Vagina (tissue), 2 donors: ENCODE data around the gene GSK3A.

Source experiments
- POLR2A ChIP-seq, 2 donors: fragments of 450-650 bp; IDR thresholded peaks; one replicate each; pipeline ENCODE4 v1.6.1; 2017; ENCODE audit warnings: antibody characterized with exemption in 2 of 2, mild to moderate bottlenecking in 2 of 2, moderate library complexity in 2 of 2
- TF ChIP-seq, protein P1 (sequence below), 3 experiments: fragments of 450-650 bp in 2 of 3; fragments of 200-600 bp in 1 of 3; sonication (generic) in 1 of 3; IDR thresholded peaks; one replicate each; pipeline ENCODE4 v1.5.1; 2017 to 2019; ENCODE audit warnings: antibody characterized with exemption in 3 of 3, mild to moderate bottlenecking in 2 of 3, moderate library complexity in 2 of 3

DNA sequence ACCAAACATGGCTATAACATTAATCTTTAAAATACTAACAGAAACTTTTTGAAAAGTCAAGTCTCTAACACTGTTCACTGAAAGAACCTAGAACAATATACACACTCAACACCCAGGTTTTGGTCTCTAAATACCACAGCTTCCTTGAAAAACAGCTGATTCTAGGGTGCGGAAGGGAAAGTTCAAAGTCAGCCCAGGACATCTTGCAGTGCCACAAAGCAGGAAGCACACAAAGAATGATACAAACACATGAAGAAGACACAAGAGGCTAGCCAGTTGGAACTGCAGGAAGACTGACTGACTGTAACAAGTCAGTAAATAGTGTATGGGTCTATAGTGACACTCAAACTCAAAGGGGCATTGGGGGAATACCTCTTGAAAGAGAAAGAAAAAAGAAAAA, 29.5 kb downstream of the GSK3A start:
- TF ChIP-seq POLR2A (IDR thresholded peaks at IDR 0.05) = no peak
- TF ChIP-seq, protein P1, sequence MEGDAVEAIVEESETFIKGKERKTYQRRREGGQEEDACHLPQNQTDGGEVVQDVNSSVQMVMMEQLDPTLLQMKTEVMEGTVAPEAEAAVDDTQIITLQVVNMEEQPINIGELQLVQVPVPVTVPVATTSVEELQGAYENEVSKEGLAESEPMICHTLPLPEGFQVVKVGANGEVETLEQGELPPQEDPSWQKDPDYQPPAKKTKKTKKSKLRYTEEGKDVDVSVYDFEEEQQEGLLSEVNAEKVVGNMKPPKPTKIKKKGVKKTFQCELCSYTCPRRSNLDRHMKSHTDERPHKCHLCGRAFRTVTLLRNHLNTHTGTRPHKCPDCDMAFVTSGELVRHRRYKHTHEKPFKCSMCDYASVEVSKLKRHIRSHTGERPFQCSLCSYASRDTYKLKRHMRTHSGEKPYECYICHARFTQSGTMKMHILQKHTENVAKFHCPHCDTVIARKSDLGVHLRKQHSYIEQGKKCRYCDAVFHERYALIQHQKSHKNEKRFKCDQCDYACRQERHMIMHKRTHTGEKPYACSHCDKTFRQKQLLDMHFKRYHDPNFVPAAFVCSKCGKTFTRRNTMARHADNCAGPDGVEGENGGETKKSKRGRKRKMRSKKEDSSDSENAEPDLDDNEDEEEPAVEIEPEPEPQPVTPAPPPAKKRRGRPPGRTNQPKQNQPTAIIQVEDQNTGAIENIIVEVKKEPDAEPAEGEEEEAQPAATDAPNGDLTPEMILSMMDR (IDR thresholded peaks at IDR 0.05) = no peak
